HFF-Myc (cell line): ENCODE data around the gene CBLC.

Source experiments
- DNase-seq: peaks from one replicate; pipeline ENCODE4 v3.0.0-alpha.2; 2011; ENCODE audit warnings: low read depth; ENCODE audit errors: extremely low read depth
- H3K4me3 ChIP-seq: replicated peaks from 2 replicates; pipeline ENCODE4 v1.5.1; 2011; ENCODE audit warnings: low read depth, mild to moderate bottlenecking, control low read depth, low read length
- TF ChIP-seq, protein P1 (sequence below): IDR thresholded peaks from 2 replicates; pipeline ENCODE4 v1.5.1; 2012; ENCODE audit warnings: mild to moderate bottlenecking, low read depth, low read length, control low read depth; ENCODE audit errors: missing control alignments

The CBLC gene

DNA sequence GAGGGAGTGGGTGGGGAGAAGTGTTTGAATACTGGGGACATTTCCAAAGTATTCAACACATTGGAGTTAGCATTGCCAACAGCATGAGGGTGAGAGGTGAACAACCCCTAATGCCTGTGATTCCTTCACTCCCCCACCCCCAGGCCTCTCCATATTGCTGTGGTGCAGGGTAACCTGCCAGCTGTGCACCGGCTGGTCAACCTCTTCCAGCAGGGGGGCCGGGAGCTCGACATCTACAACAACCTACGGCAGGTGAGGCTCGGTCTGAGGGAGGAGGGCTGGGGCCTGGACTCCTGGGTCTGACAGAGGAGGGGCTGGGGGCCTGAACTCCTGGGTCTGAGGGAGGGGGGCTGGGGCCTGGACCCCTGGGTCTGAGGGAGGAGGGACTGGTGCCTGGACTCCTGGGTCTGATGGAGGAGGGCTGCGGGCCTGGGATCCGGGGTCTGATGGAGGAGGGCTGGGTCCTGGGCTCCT, 21.6 kb upstream of the CBLC start:
- DNase-seq = no peak
- TF ChIP-seq, protein P1, sequence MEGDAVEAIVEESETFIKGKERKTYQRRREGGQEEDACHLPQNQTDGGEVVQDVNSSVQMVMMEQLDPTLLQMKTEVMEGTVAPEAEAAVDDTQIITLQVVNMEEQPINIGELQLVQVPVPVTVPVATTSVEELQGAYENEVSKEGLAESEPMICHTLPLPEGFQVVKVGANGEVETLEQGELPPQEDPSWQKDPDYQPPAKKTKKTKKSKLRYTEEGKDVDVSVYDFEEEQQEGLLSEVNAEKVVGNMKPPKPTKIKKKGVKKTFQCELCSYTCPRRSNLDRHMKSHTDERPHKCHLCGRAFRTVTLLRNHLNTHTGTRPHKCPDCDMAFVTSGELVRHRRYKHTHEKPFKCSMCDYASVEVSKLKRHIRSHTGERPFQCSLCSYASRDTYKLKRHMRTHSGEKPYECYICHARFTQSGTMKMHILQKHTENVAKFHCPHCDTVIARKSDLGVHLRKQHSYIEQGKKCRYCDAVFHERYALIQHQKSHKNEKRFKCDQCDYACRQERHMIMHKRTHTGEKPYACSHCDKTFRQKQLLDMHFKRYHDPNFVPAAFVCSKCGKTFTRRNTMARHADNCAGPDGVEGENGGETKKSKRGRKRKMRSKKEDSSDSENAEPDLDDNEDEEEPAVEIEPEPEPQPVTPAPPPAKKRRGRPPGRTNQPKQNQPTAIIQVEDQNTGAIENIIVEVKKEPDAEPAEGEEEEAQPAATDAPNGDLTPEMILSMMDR = no peak
- no peak overlapping the region for H3K4me3 ChIP-seq

DNA sequence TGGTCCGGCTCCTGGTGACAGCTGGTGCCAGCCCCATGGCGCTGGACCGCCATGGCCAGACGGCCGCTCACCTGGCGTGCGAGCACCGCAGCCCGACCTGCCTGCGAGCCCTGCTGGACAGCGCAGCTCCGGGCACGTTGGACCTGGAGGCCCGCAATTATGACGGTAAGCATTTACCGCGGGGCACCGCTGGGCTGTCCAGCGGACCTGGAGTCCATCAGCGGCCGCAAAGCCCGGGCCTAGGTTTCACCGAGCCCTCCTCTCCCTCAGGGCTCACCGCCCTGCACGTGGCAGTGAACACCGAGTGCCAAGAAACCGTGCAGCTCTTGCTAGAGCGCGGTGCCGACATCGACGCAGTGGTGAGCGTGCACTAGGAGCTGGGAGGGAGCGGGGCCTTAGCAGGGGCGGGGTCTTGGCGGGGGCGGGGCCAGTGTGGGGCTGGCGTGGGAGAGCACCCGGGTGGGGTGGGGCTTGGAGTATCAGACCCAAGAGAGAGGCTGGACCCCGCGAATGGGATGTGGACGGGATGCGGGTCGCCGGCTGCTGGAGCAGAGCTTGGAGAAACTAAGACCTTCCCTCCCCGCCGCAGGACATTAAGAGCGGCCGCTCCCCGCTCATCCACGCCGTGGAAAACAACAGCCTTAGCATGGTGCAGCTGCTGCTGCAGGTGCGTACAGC, 20.5 kb upstream of the CBLC start:
- no peak for DNase-seq
- peak overlapping the region; percentile 61 for H3K4me3 ChIP-seq
- TF ChIP-seq, protein P1 = no peak

DNA sequence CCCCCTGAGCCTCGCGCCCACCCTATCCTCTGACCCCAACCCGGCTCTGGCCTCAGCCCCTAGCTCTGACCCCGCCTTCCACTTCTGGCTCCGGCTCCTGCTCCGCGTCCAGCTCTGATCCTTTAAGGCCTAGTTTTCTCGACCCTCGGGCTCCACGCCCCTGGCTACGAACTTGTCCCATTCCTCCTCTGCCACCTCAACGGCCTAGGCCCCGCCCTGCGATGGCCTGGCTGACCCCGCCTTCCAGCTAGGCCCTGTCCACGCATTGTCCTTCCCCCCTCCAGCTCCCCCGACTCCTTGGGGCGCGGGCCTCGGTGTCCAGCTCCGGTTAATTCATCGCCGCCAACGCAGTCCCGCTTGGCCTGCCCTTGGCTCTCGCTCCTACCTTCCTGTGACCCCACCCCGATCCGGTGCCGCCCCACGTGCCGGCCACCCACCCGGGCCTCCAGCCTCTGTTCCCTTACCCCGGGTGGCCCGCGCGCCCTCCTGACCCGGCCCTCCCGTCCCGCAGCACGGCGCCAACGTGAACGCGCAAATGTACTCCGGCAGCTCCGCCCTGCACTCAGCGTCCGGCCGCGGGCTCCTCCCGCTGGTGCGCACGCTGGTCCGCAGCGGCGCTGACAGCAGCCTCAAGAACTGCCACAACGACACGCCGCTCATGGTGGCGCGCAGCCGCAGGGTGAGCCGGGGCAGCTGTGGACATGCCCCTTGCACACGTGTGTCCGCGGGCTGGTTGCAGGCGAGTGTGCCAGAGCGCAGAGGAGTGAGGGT, 19.8 kb upstream of the CBLC start:
- H3K4me3 ChIP-seq = peak overlapping the region; percentile 61
- TF ChIP-seq, protein P1 = no peak
- DNase-seq = no peak

DNA sequence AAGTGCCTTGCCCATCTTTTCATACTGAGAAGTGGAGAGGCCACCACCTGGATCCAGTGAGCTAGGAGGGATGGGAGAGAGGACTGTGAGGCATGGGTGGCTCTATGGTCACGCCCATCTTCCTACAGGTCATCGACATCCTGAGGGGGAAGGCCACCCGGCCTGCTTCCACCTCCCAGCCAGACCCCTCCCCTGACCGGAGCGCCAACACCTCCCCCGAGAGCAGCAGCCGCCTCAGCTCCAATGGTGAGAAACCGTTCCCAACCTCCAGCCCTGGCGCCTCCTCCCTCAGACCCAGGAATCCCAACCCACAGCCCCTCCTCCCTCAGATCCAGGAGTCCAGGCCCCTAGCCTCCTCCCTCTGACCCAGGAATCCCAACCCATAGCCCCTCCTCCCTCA, 19.1 kb upstream of the CBLC start:
- TF ChIP-seq, protein P1 = no peak
- DNase-seq = no peak
- H3K4me3 ChIP-seq = peak overlapping the region; percentile 61

DNA sequence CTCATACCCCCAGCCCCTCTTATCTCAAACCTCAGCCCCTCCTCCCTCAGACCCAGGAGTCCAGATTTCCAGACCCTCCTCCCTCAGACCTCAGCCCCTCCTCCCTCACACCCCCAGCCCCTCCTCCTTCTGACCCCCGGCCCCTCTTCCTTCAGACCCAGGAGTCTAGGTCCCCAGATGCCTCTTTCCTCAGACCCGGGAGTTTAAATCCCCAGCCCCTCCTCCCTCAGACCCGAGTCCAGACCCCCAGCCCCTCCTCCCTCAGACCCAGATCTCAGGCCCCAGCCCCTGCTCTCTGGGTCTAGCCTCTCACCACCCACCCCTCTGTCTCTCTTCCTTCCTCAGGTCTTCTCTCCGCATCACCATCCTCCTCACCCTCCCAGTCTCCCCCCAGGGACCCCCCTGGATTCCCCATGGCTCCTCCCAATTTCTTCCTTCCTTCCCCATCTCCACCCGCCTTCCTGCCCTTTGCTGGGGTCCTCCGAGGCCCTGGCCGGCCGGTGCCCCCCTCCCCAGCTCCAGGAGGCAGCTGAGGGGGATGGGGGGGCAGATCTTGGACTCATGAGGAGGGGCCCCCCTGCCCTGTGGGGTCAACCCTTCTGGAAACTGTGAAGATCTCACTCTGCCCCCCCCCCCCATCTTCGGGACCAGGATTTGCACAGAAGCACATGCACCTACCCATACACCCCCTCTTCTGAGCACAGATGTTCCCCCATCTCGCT, 18.4 kb upstream of the CBLC start:
- TF ChIP-seq, protein P1 = no peak
- no peak for DNase-seq
- H3K4me3 ChIP-seq = no peak overlapping the region

DNA sequence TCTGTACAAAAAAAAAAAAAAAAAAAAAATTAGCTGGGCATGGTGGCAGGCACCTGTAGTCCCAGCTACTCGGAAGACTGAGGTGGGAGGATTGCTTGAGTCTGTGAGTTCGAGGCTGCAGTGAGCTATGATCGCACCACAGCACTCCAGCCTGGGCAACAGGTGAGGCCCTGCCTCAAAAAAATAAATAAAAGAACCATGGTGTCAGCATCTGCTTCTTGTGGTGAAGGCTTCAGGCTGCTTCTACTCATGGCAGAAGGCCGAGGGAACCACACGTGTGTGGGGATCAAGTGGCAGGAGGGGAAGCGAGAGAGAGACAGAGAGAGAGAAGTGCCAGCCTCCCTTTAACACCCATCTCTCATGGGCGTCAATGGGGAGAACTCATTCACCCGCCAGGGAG, 15.7 kb upstream of the CBLC start:
- TF ChIP-seq, protein P1 = no peak
- H3K4me3 ChIP-seq = no peak overlapping the region
- DNase-seq = no peak
